Breast epithelium (tissue), 3 donors: ENCODE results near the gene NAAA.

ENCODE experiments used
- POLR2AphosphoS5 ChIP-seq, 3 donors: sonication (generic); formaldehyde crosslinking; IDR thresholded peaks; one replicate each; pipeline ENCODE4 v1.6.1; 2017; ENCODE audit warnings: antibody characterized with exemption in 3 of 3
- TF ChIP-seq, protein P1 (sequence below), 3 donors: fragments of 450-650 bp; IDR thresholded peaks; one replicate each; pipeline ENCODE4 v1.5.1; 2016 to 2017; ENCODE audit warnings: antibody characterized with exemption in 3 of 3, mild to moderate bottlenecking in 3 of 3, moderate library complexity in 3 of 3

DNA sequence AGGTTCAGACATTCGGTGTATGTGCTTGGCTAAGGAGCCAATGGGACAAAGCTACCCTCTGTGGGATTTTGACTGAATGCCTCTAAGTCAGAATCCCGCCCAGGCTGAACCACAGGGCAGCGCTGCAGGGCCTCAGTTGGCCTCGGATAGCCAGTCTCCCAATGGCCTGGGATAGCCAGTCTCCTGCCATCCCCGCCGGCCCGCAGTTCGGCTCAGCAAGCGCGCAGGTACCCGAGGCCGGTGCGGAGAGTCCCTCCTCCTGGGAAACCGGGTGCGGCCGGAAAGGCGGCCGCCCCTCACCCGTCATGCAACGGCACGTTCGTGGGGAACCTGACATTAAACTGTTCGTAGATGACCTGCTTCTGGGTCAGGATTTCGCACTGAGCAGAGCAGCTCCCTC, 54.7 kb downstream of the NAAA start:
- TF ChIP-seq, protein P1, sequence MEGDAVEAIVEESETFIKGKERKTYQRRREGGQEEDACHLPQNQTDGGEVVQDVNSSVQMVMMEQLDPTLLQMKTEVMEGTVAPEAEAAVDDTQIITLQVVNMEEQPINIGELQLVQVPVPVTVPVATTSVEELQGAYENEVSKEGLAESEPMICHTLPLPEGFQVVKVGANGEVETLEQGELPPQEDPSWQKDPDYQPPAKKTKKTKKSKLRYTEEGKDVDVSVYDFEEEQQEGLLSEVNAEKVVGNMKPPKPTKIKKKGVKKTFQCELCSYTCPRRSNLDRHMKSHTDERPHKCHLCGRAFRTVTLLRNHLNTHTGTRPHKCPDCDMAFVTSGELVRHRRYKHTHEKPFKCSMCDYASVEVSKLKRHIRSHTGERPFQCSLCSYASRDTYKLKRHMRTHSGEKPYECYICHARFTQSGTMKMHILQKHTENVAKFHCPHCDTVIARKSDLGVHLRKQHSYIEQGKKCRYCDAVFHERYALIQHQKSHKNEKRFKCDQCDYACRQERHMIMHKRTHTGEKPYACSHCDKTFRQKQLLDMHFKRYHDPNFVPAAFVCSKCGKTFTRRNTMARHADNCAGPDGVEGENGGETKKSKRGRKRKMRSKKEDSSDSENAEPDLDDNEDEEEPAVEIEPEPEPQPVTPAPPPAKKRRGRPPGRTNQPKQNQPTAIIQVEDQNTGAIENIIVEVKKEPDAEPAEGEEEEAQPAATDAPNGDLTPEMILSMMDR (IDR thresholded peaks at IDR 0.05) = no peak
- no peak for TF ChIP-seq POLR2AphosphoS5 (IDR thresholded peaks at IDR 0.05)
